A549 (cell line): ENCODE results near the gene PBXIP1. TPM values are rescaled to one million over a fixed set of nuclear protein-coding genes. Genes with fewer than 3 reads are reported as not detected.
A peak's percentile ranks its signal among the peaks of the same experiment; 100 is the strongest.

Experiments used
- ATAC-seq, 2 experiments: fragments of 200-7000 bp in 1 of 2; fragments of >200 bp in 1 of 2; cut with Nextera tagmentation in 1 of 2; cut with Tn5 transposase in 1 of 2; 3 replicates each; pipeline versions ENCODE4 v1.8.0 to v1.9.1; 2018 to 2020; ENCODE audit warnings: mild to moderate bottlenecking in 1 of 2, moderate library complexity in 1 of 2
- CTCF ChIA-PET: fragments of 300-600 bp; sonication (Branson Sonifier 250); formaldehyde crosslinking; extraction: SDS; loops from one replicate; lab custom pipeline; 2021; ENCODE audit warnings: antibody characterized with exemption, inconsistent platforms; lab: Yijun Ruan, JAX
- POLR2A ChIA-PET: fragments of 350-600 bp; formaldehyde crosslinking; extraction: SDS; loops from one replicate; lab custom pipeline; 2021; ENCODE audit warnings: antibody characterized with exemption, inconsistent platforms; lab: Yijun Ruan, JAX
- DNase-seq, 2 experiments: peaks; one replicate each; pipeline versions ENCODE4 v3.0.0 to v3.0.0-alpha.2; 2011 to 2016; ENCODE audit warnings: low read depth in 1 of 2, low spot score in 1 of 2
- FAIRE-seq: peaks from 2 replicates; lab custom pipeline; 2011; peaks lifted over from hg19 to GRCh38; lab: Jason Lieb, UNC
- H3K27ac ChIP-seq, 2 experiments: fragments of >200 bp; sonication (Bioruptor Twin); formaldehyde crosslinking; 3 replicates each; pipeline ENCODE4 v1.5.1; 2016 to 2017
- H3K4me1 ChIP-seq: fragments of >200 bp; sonication (Bioruptor Twin); formaldehyde crosslinking; 3 replicates; pipeline ENCODE4 v1.6.1; 2016
- H3K4me2 ChIP-seq: fragments of >200 bp; sonication (Bioruptor Twin); formaldehyde crosslinking; 3 replicates; pipeline ENCODE4 v1.6.1; 2016
- H3K4me3 ChIP-seq: fragments of >200 bp; sonication (Bioruptor Twin); formaldehyde crosslinking; 3 replicates; pipeline ENCODE4 v1.5.1; 2016
- H3K9me3 ChIP-seq: fragments of >200 bp; sonication (Bioruptor Twin); formaldehyde crosslinking; 3 replicates; pipeline ENCODE4 v1.6.1; 2016
- BCL3 ChIP-seq: fragments of >200 bp; sonication (Bioruptor Twin); formaldehyde crosslinking; IDR thresholded peaks from 3 replicates; pipeline ENCODE4 v1.6.1; 2016
- CBX2 ChIP-seq: fragments of 200-600 bp; sonication (generic); IDR thresholded peaks from 2 replicates; pipeline ENCODE4 v1.6.1; 2016; ENCODE audit warnings: low read depth, mild to moderate bottlenecking, borderline replicate concordance
- CTCF ChIP-seq: fragments of >200 bp; sonication (Bioruptor Twin); formaldehyde crosslinking; IDR thresholded peaks from 3 replicates; pipeline ENCODE4 v1.5.1; 2016
- EHMT2 ChIP-seq: fragments of 200-600 bp; sonication (generic); IDR thresholded peaks from 2 replicates; pipeline ENCODE4 v1.6.1; 2016; ENCODE audit warnings: antibody characterized with exemption, low read depth, mild to moderate bottlenecking, moderate library complexity
- ELK1 ChIP-seq: fragments of 150-350 bp; IDR thresholded peaks from 2 replicates; pipeline ENCODE4 v1.6.1; 2014; ENCODE audit warnings: low read depth, mild to moderate bottlenecking, low read length
- EP300 ChIP-seq, 2 experiments: fragments of >200 bp; sonication (Bioruptor Twin); formaldehyde crosslinking; IDR thresholded peaks; 2 replicates in 1 of 2; 3 replicates in 1 of 2; pipeline ENCODE4 v1.6.1; 2016 to 2017
- ESRRA ChIP-seq: fragments of 150-350 bp; IDR thresholded peaks from 2 replicates; pipeline ENCODE4 v1.6.1; 2014; ENCODE audit warnings: mild to moderate bottlenecking, low read length, borderline replicate concordance
- FOXS1 ChIP-seq: fragments of 250-450 bp; sonication (Bioruptor Pico); IDR thresholded peaks from 2 replicates; pipeline ENCODE4 v1.5.0; 2020; ENCODE audit warnings: mild to moderate bottlenecking, moderate library complexity
- GATA3 ChIP-seq: IDR thresholded peaks from 2 replicates; pipeline ENCODE4 v1.6.1; 2012; ENCODE audit warnings: borderline replicate concordance
- JUN ChIP-seq, 2 experiments: fragments of >200 bp; sonication (Bioruptor Twin); formaldehyde crosslinking; IDR thresholded peaks; 2 replicates in 1 of 2; 3 replicates in 1 of 2; pipeline ENCODE4 v1.6.1; 2016 to 2017
- JUNB ChIP-seq: fragments of >200 bp; sonication (Bioruptor Twin); formaldehyde crosslinking; IDR thresholded peaks from 2 replicates; pipeline ENCODE4 v1.6.1; 2016
- KDM5A ChIP-seq: fragments of 200-600 bp; sonication (generic); IDR thresholded peaks from 2 replicates; pipeline ENCODE4 v1.6.1; 2016; ENCODE audit warnings: antibody characterized with exemption, mild to moderate bottlenecking
- MAFK ChIP-seq: fragments of 450-650 bp; IDR thresholded peaks from 2 replicates; pipeline ENCODE4 v1.6.1; 2014; ENCODE audit not compliant: partially characterized antibody
- MAZ ChIP-seq: fragments of 150-350 bp; IDR thresholded peaks from 2 replicates; pipeline ENCODE4 v1.6.1; 2014; ENCODE audit warnings: antibody characterized with exemption, low read depth, low read length, borderline replicate concordance
- NFE2L2 ChIP-seq: fragments of 150-350 bp; conservative IDR thresholded peaks from 2 replicates; pipeline ENCODE4 v1.6.1; 2014; ENCODE audit warnings: low read length
- PBX3 ChIP-seq: IDR thresholded peaks from 2 replicates; pipeline ENCODE4 v1.6.1; 2012
- PHF8 ChIP-seq: fragments of 200-600 bp; sonication (generic); IDR thresholded peaks from 2 replicates; pipeline ENCODE4 v1.6.1; 2016; ENCODE audit warnings: low read depth, mild to moderate bottlenecking, antibody characterized with exemption, moderate library complexity, borderline replicate concordance
- RAD21 ChIP-seq, 2 experiments: fragments of >200 bp in 1 of 2; sonication (Bioruptor Twin) in 1 of 2; formaldehyde crosslinking in 1 of 2; IDR thresholded peaks in 1 of 2; conservative IDR thresholded peaks in 1 of 2; 2 replicates in 1 of 2; 3 replicates in 1 of 2; pipeline ENCODE4 v1.6.1; 2012 to 2018; ENCODE audit warnings: inconsistent platforms in 1 of 2
- RARB ChIP-seq: fragments of 250-450 bp; sonication (Bioruptor Pico); IDR thresholded peaks from 2 replicates; pipeline ENCODE4 v1.8.0; 2021; ENCODE audit warnings: mild to moderate bottlenecking, moderate library complexity
- SMC3 ChIP-seq: fragments of >200 bp; sonication (Bioruptor Twin); formaldehyde crosslinking; IDR thresholded peaks from 3 replicates; pipeline ENCODE4 v1.6.1; 2018; ENCODE audit warnings: inconsistent platforms
- SREBF2 ChIP-seq: fragments of 450-650 bp; IDR thresholded peaks from 2 replicates; pipeline ENCODE4 v1.6.1; 2014; ENCODE audit warnings: mild to moderate bottlenecking, moderate library complexity
- WGBS: methylation state at CpG from one replicate; pipeline ENCODE4 v1.1.6; 2017; ENCODE audit errors: missing lambda C conversion rate; 5-methylcytosine and 5-hydroxymethylcytosine counted together
- polyA plus RNA-seq, 4 experiments: library from polyadenylated mRNA; depleted of rRNA in 3 of 4; stranded (reverse); fragments of >200 nt; fragmentation: RNase III in 1 of 4; extraction: RNeasy Plus Mini Kit Qiagen cat#74134 plus additional on column Dnase treatment in 1 of 4; gene quantifications; 2 replicates in 3 of 4; 3 replicates in 1 of 4; pipeline ENCODE4 v1.2.3, GENCODE V29; 2011 to 2017

PBXIP1 gene
- polyA plus RNA-seq, 2 of the 4 experiments (the other 2 are of a cell fraction) = 15.0 to 20.8 TPM

- WGBS = 89% methylated on average over 7 of the region's 8 CpGs
Observed at GRCh38 chr1:154993572-154994268, 37.8 kb upstream of the PBXIP1 start, which contains the start of gene LENEP. LENEP (plus strand) TSS chr1:154993586; CDS start chr1:154993608, 22 bp downstream.

GRCh38 chr1:154992721-154993571 is 37.0 kb upstream of the PBXIP1 start:
- CTCF ChIA-PET = no interaction called here
- Histone ChIP-seq H3K9me3 (no peaks in the 10 kb centered on the region), H3K4me2 (no peak overlapping the region), H3K4me3 (no peak overlapping the region), H3K4me1 (peaks cover 29% of the 10 kb centered on the region), H3K27ac (peak overlapping the region; percentile 16 to 63; a peak in 4 of 6 replicates)
- peak in 1 of 2 experiments; percentile 63 for DNase-seq
- POLR2A ChIA-PET = interaction anchor here (0.6 to 6.0 kb wide), 6 partner anchors 8 to 60 kb away, joined by 3 to 91 read pairs (median 6); partner anchors contain the start of genes CKS1B, FLAD1, PBXIP1 and SHC1
- 85% methylated on average over 14 of the region's 14 CpGs for WGBS
- ATAC-seq = peak; percentile 70 to 75
- no peak for FAIRE-seq
- peak; percentile 41; the same call in 1 of the 3 replicates for TF ChIP-seq SMC3
- TF ChIP-seq CTCF = peak; percentile 29
- peak in 1 of 2 experiments; percentile 30; a peak in 2 of 5 replicates for TF ChIP-seq RAD21 (conservative IDR thresholded peaks at IDR 0.05 in 1 of 2, IDR thresholded peaks at IDR 0.05 in 1 of 2)
- no peak for TF ChIP-seq ELK1
- TF ChIP-seq, all 56 proteins: peak for 3

More at GRCh38 chr1:154993572-154994268, 37.8 kb upstream of the PBXIP1 start, which contains the start of gene LENEP:
- DNase-seq = no peak
- peak within 1 kb of the TSS; percentile 35 to 63; a peak in 5 of 6 replicates for H3K27ac ChIP-seq
- peak; percentile 7 to 25; a peak in 3 of 6 replicates for ATAC-seq
- TF ChIP-seq PBX3 = 0 out of 2 replicates have a peak, but pooled peaks have one; percentile 39
- TF ChIP-seq GATA3 = no peak
- TF ChIP-seq JUN (IDR thresholded peaks at IDR 0.05) = 0 out of 5 replicates have a peak, but pooled peaks of 1 of the 2 experiments have one; percentile 15
- TF ChIP-seq, all 56 proteins: peak for 2
- no peak for FAIRE-seq
- no peaks in the 10 kb centered on the region for H3K9me3 ChIP-seq
- ChIA-PET CTCF (interaction anchor here (1.4 kb wide), 1 partner anchor 91 kb away, joined by 7 read pairs; no protein-coding TSS in a partner anchor), POLR2A (interaction anchor here (0.6 to 6.0 kb wide), 6 partner anchors 9 to 60 kb away, joined by 3 to 91 read pairs (median 6); partner anchors contain the start of genes CKS1B, FLAD1, PBXIP1 and SHC1)
- H3K4me2 ChIP-seq = no peak within 1 kb of the TSS
- H3K4me1 ChIP-seq = peaks cover 31% of the 10 kb centered on the region
- no peak within 1 kb of the TSS for H3K4me3 ChIP-seq

- ChIA-PET POLR2A (interaction anchor here (0.8 kb wide), 1 partner anchor 12 kb away, joined by 5 read pairs; the partner anchor contains the start of gene ZBTB7B), CTCF (no interaction called here)
- no peak for DNase-seq
- Histone ChIP-seq H3K4me1 (peaks cover 28% of the 10 kb centered on the region; the same call in 2 of the 3 replicates), H3K4me2 (no peak overlapping the region), H3K9me3 (no peaks in the 10 kb centered on the region), H3K4me3 (no peak overlapping the region), H3K27ac (no peak overlapping the region)
- no peak for ATAC-seq
- FAIRE-seq = no peak
- 96% methylated on average over 6 of the region's 8 CpGs for WGBS
- TF ChIP-seq CTCF (no peak), KDM5A (no peak), SREBF2 (no peak), RARB (no peak), JUNB (no peak), NFE2L2 (no peak), BCL3 (no peak), FOXS1 (CRISPR knock-in tag) (no peak), MAFK (no peak), CBX2 (no peak), EP300 (IDR thresholded peaks at IDR 0.05) (no peak), ESRRA (no peak), MAZ (no peak), PHF8 (no peak), JUN (IDR thresholded peaks at IDR 0.05) (no peak), EHMT2 (no peak)
Observed at GRCh38 chr1:154990276-154990675, 34.4 kb upstream of the PBXIP1 start.
